ENCODE measurements around the gene MTIF3. TPM values are rescaled to one million over a fixed set of nuclear protein-coding genes. Genes with fewer than 3 reads are reported as not detected.

The MTIF3 gene
- total RNA-seq, 6 experiments from 2014 or later, result 26.4 to 39.4 (median 33.2) TPM

- no peak overlapping the region for H3K4me3 Mint-ChIP-seq
- DNase-seq, result no peak
- no peaks in the 10 kb centered on the region for H3K36me3 Mint-ChIP-seq (ENCODE audit: low read depth)
Observed at GRCh38 chr13:27470075-27470820, 19.9 kb upstream of the MTIF3 start.

GRCh38 chr13:27466513-27466912 lies 16.1 kb upstream of the MTIF3 start:
- Mint-ChIP-seq H3K36me3 (ENCODE audit: low read depth) (no peaks in the 10 kb centered on the region), H3K4me3 (no peak overlapping the region), H3K27me3 (ENCODE audit: insufficient read depth) (peaks cover 24% of the 10 kb centered on the region), H3K27ac (no peak overlapping the region), H3K4me1 (ENCODE audit: low read depth) (peaks cover 11% of the 10 kb centered on the region), H3K9me3 (no peaks in the 10 kb centered on the region)
- DNase-seq, result no peak
- no peak for TF ChIP-seq CTCF (IDR thresholded peaks at IDR 0.05)

More at GRCh38 chr13:27470075-27470820, 19.9 kb upstream of the MTIF3 start:
- Mint-ChIP-seq H3K27me3 (ENCODE audit: insufficient read depth) (peaks cover 41% of the 10 kb centered on the region), H3K4me1 (ENCODE audit: low read depth) (peaks cover 5% of the 10 kb centered on the region; the same call in 1 of the 2 replicates), H3K9me3 (no peaks in the 10 kb centered on the region), H3K27ac (no peak overlapping the region)
- TF ChIP-seq CTCF (IDR thresholded peaks at IDR 0.05), result no peak

GRCh38 chr13:27465611-27466010 lies 15.2 kb upstream of the MTIF3 start:
- no peak for TF ChIP-seq CTCF (IDR thresholded peaks at IDR 0.05)
- H3K36me3 Mint-ChIP-seq (ENCODE audit: low read depth), result no peaks in the 10 kb centered on the region
- H3K9me3 Mint-ChIP-seq, result no peaks in the 10 kb centered on the region
- peaks cover 29% of the 10 kb centered on the region for H3K27me3 Mint-ChIP-seq (ENCODE audit: insufficient read depth)
- H3K4me1 Mint-ChIP-seq (ENCODE audit: low read depth), result peaks cover 11% of the 10 kb centered on the region
- H3K4me3 Mint-ChIP-seq, result no peak overlapping the region
- no peak for DNase-seq
- no peak overlapping the region for H3K27ac Mint-ChIP-seq

- no peak for TF ChIP-seq CTCF (IDR thresholded peaks at IDR 0.05)
- no peaks in the 10 kb centered on the region for H3K9me3 Mint-ChIP-seq
- no peak for DNase-seq
- H3K27me3 Mint-ChIP-seq (ENCODE audit: insufficient read depth), result peaks cover 22% of the 10 kb centered on the region
- no peak overlapping the region for H3K27ac Mint-ChIP-seq
- H3K4me1 Mint-ChIP-seq (ENCODE audit: low read depth), result peaks cover 11% of the 10 kb centered on the region
- H3K36me3 Mint-ChIP-seq (ENCODE audit: low read depth), result no peaks in the 10 kb centered on the region
- no peak overlapping the region for H3K4me3 Mint-ChIP-seq
Observed at GRCh38 chr13:27463500-27463899, 13.1 kb upstream of the MTIF3 start.

- peaks cover 11% of the 10 kb centered on the region for H3K4me1 Mint-ChIP-seq (ENCODE audit: low read depth)
- no peaks in the 10 kb centered on the region for H3K9me3 Mint-ChIP-seq
- peaks cover 19% of the 10 kb centered on the region for H3K27me3 Mint-ChIP-seq (ENCODE audit: insufficient read depth)
- H3K36me3 Mint-ChIP-seq (ENCODE audit: low read depth), result no peaks in the 10 kb centered on the region
- no peak for TF ChIP-seq CTCF (IDR thresholded peaks at IDR 0.05)
- no peak overlapping the region for H3K27ac Mint-ChIP-seq
- DNase-seq, result no peak
- H3K4me3 Mint-ChIP-seq, result no peak overlapping the region
Observed at GRCh38 chr13:27461940-27462584, 11.7 kb upstream of the MTIF3 start.
